PC-3 (cell line): Measurements from ENCODE around the gene FLNB. TPM values are rescaled to one million over a fixed set of nuclear protein-coding genes. Genes with fewer than 3 reads are reported as not detected.
"Not testable (repeated sequence)": the region's sequence is repeated elsewhere in the genome, so short reads cannot be mapped to it uniquely, and the experiment has no call there.

ENCODE experiments used
- ATAC-seq: fragments of 200-7000 bp; cut with Tn5 transposase; 2 replicates; pipeline ENCODE4 v1.9.1; 2020; ENCODE audit warnings: mild to moderate bottlenecking, moderate library complexity
- BruUV-seq: library from RNA; stranded (reverse); fragments of 400-500 nt; replicated peaks from 2 replicates; lab custom pipeline; 2021; lab: Mats Ljungman, UMichigan
- CTCF ChIA-PET: fragments of 300-600 bp; sonication (Branson Sonifier 250); formaldehyde crosslinking; loops from one replicate; lab custom pipeline; 2022; ENCODE audit warnings: antibody characterized with exemption; lab: Charles Lee
- POLR2A ChIA-PET: fragments of 300-600 bp; sonication (Branson Sonifier 250); formaldehyde crosslinking; loops from one replicate; lab custom pipeline; 2022; ENCODE audit warnings: antibody characterized with exemption; ENCODE audit not compliant: unreplicated experiment; lab: Charles Lee
- DNase-seq: peaks from one replicate; pipeline ENCODE4 v3.0.0-alpha.2; 2015
- H2AFZ ChIP-seq: fragments of 300-600 bp; sonication (generic); 2 replicates; pipeline ENCODE4 v1.6.0; 2016; ENCODE audit warnings: antibody characterized with exemption, low read length
- H3F3A ChIP-seq: fragments of 300-600 bp; sonication (generic); one replicate; pipeline ENCODE4 v1.6.0; 2017; ENCODE audit warnings: antibody characterized with exemption, low read length, control low read depth, mild to moderate bottlenecking; ENCODE audit not compliant: unreplicated experiment
- H3K27ac ChIP-seq: fragments of 300-600 bp; sonication (generic); 2 replicates; pipeline ENCODE4 v1.5.1; 2016; ENCODE audit warnings: mild to moderate bottlenecking, low read length
- H3K27me3 ChIP-seq: fragments of 300-600 bp; sonication (generic); 2 replicates; pipeline ENCODE4 v1.6.1; 2016; ENCODE audit warnings: low read length, mixed read lengths
- H3K36me3 ChIP-seq: fragments of 300-600 bp; sonication (generic); 2 replicates; pipeline ENCODE4 v1.6.1; 2016; ENCODE audit warnings: low read depth, mixed run types, low read length, mixed read lengths
- H3K4me1 ChIP-seq: fragments of 300-600 bp; sonication (generic); 2 replicates; pipeline ENCODE4 v1.5.1; 2016; ENCODE audit warnings: low read length; ENCODE audit not compliant: insufficient read depth
- H3K4me2 ChIP-seq: fragments of 300-600 bp; sonication (generic); 2 replicates; pipeline ENCODE4 v1.6.0; 2016; ENCODE audit warnings: low read length
- H3K4me3 ChIP-seq: fragments of 300-600 bp; sonication (generic); 2 replicates; pipeline ENCODE4 v1.5.1; 2016; ENCODE audit warnings: mild to moderate bottlenecking, low read length, mixed read lengths
- H3K79me2 ChIP-seq: fragments of 300-600 bp; sonication (generic); 2 replicates; pipeline ENCODE4 v1.6.1; 2017; ENCODE audit warnings: low read length, mixed read lengths
- H3K9ac ChIP-seq: fragments of 300-600 bp; sonication (generic); 2 replicates; pipeline ENCODE4 v1.6.0; 2016; ENCODE audit warnings: mild to moderate bottlenecking, low read length
- H3K9me2 ChIP-seq: fragments of 300-600 bp; sonication (generic); replicated peaks from 2 replicates; pipeline ENCODE4 v1.6.1; 2016; ENCODE audit warnings: mixed run types, low read length, mixed read lengths
- H3K9me3 ChIP-seq: fragments of 300-600 bp; sonication (generic); 2 replicates; pipeline ENCODE4 v1.6.1; 2016; ENCODE audit warnings: low read length, mixed read lengths
- H4K20me1 ChIP-seq: fragments of 300-600 bp; sonication (generic); 2 replicates; pipeline ENCODE4 v1.6.1; 2016; ENCODE audit warnings: low read length, mixed read lengths
- EZH2 ChIP-seq: fragments of 300-600 bp; sonication (generic); IDR thresholded peaks from one replicate; pipeline ENCODE4 v1.6.1; 2017; ENCODE audit warnings: antibody characterized with exemption, mild to moderate bottlenecking, low read length; ENCODE audit not compliant: unreplicated experiment
- EZH2phosphoT487 ChIP-seq: fragments of 300-600 bp; sonication (generic); IDR thresholded peaks from 2 replicates; pipeline ENCODE4 v1.6.1; 2018; ENCODE audit warnings: mild to moderate bottlenecking, antibody characterized with exemption, low read length, borderline replicate concordance
- intact Hi-C: fragments of 100-400 bp; cut with micrococcal nuclease; formaldehyde crosslinking; loops from 2 replicates; pipeline ENCODE4 v1.9.0; 2023
- total RNA-seq: library from RNA; depleted of rRNA; stranded (reverse); fragments of >200 nt; gene quantifications from 2 replicates; pipeline ENCODE4 v1.2.3, GENCODE V29; 2014
- TF ChIP-seq, protein P1 (sequence below): fragments of 300-600 bp; sonication (generic); conservative IDR thresholded peaks from 2 replicates; pipeline ENCODE4 v1.5.1; 2017; ENCODE audit warnings: antibody characterized with exemption, low read depth, mild to moderate bottlenecking, low read length

Gene FLNB
- total RNA-seq, 1 experiment from 2014 or later, result 505 TPM

DNA sequence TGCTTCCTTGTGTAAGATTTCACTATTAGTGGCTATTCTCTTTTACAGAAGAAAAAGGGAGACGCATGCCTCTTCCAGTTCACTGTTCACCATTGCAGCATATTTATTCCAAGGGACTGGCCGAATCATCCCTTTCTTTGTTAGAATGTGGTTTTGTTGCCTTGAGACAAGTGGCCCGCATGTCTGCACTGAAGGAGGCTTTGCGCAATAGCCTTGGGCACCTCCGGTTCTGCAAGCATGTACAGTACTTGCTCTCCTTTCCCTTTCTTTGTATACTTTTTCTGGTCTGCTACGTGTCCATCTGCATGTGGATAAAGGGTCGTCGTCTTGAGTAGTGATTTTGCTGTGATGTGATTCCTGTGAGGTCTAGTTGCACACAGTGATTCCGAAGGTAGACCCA, 43.0 kb downstream of the FLNB start:
- Histone ChIP-seq H3K27me3 (no peaks in the 10 kb centered on the region), H3K9me3 (no peaks in the 10 kb centered on the region), H2AFZ (no peak overlapping the region), H3F3A (peaks cover 44% of the 10 kb centered on the region), H3K9ac (peak overlapping the region; percentile 74), H3K36me3 (peaks cover 11% of the 10 kb centered on the region; the same call in 1 of the 2 replicates), H3K79me2 (peaks cover 97% of the 10 kb centered on the region), H4K20me1 (peaks cover 12% of the 10 kb centered on the region; the same call in 1 of the 2 replicates), H3K9me2 (no peaks in the 10 kb centered on the region), H3K27ac (peak overlapping the region; percentile 98), H3K4me1 (peaks cover 72% of the 10 kb centered on the region), H3K4me3 (peak overlapping the region; percentile 19; the same call in 1 of the 2 replicates), H3K4me2 (peak overlapping the region; percentile 71)
- DNase-seq (peak; percentile 91), ATAC-seq (peak; percentile 2; the same call in 1 of the 2 replicates)
- BruUV-seq, result no TSS peak
- intact Hi-C loops, result no loop called here
- CTCF ChIA-PET, result no interaction called here
- TF ChIP-seq, protein P1, sequence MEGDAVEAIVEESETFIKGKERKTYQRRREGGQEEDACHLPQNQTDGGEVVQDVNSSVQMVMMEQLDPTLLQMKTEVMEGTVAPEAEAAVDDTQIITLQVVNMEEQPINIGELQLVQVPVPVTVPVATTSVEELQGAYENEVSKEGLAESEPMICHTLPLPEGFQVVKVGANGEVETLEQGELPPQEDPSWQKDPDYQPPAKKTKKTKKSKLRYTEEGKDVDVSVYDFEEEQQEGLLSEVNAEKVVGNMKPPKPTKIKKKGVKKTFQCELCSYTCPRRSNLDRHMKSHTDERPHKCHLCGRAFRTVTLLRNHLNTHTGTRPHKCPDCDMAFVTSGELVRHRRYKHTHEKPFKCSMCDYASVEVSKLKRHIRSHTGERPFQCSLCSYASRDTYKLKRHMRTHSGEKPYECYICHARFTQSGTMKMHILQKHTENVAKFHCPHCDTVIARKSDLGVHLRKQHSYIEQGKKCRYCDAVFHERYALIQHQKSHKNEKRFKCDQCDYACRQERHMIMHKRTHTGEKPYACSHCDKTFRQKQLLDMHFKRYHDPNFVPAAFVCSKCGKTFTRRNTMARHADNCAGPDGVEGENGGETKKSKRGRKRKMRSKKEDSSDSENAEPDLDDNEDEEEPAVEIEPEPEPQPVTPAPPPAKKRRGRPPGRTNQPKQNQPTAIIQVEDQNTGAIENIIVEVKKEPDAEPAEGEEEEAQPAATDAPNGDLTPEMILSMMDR, result no peak
- TF ChIP-seq EZH2 (no peak), EZH2phosphoT487 (no peak)
- POLR2A ChIA-PET, result no interaction called here

DNA sequence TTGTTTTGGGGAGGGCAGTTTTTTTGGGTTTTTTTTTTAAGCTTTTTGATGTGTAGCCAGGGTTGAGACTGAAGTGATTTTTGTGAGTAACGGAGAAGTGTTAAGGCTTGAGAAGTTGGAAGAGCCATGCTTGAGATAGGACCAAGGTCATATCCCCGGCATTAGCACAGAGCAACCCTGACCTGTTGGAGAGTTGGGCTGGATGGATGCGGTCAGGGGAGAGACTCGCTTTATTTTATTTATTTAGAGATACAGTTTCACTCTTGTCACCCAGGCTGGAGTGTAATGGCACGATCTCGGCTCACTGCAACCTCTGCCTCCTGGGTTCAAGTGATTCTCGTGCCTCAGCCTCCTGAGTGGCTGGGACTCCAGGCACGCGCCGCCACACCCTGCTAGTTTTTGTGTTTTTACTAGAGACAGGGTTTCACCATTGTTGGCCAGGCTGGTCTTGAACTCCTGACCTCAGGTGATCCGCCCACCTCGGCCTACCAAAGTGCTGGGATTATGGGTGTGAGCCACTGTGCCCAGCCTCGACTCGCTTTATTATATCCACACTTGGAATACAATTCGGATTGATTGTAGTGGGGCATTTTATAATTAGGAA, 43.5 kb downstream of the FLNB start:
- peaks cover 13% of the 10 kb centered on the region; the same call in 1 of the 2 replicates for H3K36me3 ChIP-seq
- intact Hi-C loops, H3K27me3 ChIP-seq, ATAC-seq, H3K9me3 ChIP-seq, BruUV-seq, H2AFZ ChIP-seq, H3K9me2 ChIP-seq, DNase-seq: not testable (repeated sequence)
- H3K4me1 ChIP-seq, result peaks cover 76% of the 10 kb centered on the region
- peak overlapping the region; percentile 71 for H3K4me2 ChIP-seq
- peaks cover 13% of the 10 kb centered on the region; the same call in 1 of the 2 replicates for H4K20me1 ChIP-seq
- CTCF ChIA-PET, result interaction anchor here (0.5 to 1.0 kb wide), 2 partner anchors 22 to 82 kb away, joined by 3 to 4 read pairs; no protein-coding TSS in a partner anchor
- peak overlapping the region; percentile 98 for H3K27ac ChIP-seq
- peaks cover 97% of the 10 kb centered on the region for H3K79me2 ChIP-seq
- H3K9ac ChIP-seq, result peak overlapping the region; percentile 74
- H3F3A ChIP-seq, result peaks cover 42% of the 10 kb centered on the region
- POLR2A ChIA-PET, result interaction anchor here (0.5 to 0.6 kb wide), 3 partner anchors 47 to 257 kb away, joined by 3 to 7 read pairs (median 3); no protein-coding TSS in a partner anchor
- H3K4me3 ChIP-seq, result peak overlapping the region; percentile 19; the same call in 1 of the 2 replicates

DNA sequence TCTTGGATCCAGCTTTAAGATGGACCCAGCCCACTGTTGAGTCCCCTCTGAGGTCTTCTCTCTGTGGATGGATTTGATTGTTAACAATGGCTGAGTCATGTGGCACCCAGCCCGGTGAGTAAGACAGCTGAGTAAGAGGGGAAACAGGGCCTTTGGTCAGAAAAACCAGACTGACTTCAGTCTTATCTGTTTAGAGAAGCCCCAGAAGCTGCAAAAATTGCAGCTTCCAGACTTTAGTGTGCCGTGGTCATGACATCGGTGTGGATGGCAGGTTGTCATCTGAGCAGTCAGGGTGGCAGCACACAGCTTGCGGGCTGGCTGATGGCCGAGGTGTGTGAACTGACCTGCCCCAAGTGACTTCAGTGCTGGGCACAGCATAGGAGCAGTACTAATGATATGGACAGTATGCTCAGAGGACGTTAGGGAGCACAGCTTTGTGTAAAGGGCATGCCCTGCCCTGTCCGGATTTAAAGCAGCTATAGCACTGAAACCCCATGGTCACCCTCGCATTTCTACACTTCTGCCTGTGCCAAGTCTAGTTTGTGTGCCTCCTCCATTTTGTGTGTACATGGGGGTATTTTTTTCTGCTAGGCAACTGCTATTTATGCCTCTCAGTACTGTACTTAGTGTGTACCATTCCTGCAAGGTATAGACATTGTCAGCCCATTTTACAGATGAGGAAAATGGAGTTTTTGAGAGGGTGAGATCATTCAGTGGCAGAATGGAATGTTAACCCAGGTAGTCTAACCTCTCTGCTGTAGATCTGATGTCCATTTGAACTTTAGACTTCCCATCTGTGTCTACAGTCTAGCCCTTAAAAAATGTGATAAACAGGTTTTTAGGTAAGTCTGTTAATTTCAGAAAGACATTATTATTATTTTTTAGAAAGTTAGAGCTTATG, 44.4 kb downstream of the FLNB start:
- intact Hi-C loops, result no loop called here
- Histone ChIP-seq H3K79me2 (peaks cover 97% of the 10 kb centered on the region), H3K4me1 (peaks cover 73% of the 10 kb centered on the region), H4K20me1 (peaks cover 22% of the 10 kb centered on the region; the same call in 1 of the 2 replicates), H3K4me2 (peak overlapping the region; percentile 71), H3F3A (peaks cover 38% of the 10 kb centered on the region), H3K9me2 (no peaks in the 10 kb centered on the region), H3K9ac (peak overlapping the region; percentile 74), H3K9me3 (no peaks in the 10 kb centered on the region), H2AFZ (no peak overlapping the region), H3K36me3 (peaks cover 18% of the 10 kb centered on the region; the same call in 1 of the 2 replicates), H3K27me3 (no peaks in the 10 kb centered on the region), H3K4me3 (peak overlapping the region; percentile 44), H3K27ac (peak overlapping the region; percentile 98)
- no peak for TF ChIP-seq EZH2
- peak; percentile 56; the same call in 1 of the 2 replicates for TF ChIP-seq EZH2phosphoT487
- TF ChIP-seq, protein P1, result no peak
- CTCF ChIA-PET, result interaction anchor here (0.5 to 1.0 kb wide), 3 partner anchors 10 to 83 kb away, joined by 3 to 4 read pairs (median 4); no protein-coding TSS in a partner anchor
- ATAC-seq, result peak; percentile 61
- DNase-seq, result peak; percentile 99
- POLR2A ChIA-PET, result interaction anchor here (0.5 kb wide), 1 partner anchor 58 kb away, joined by 3 read pairs; no protein-coding TSS in a partner anchor
- BruUV-seq, result no TSS peak
